ENCODE results near the gene ZNF723.
"Not testable (repeated sequence)": the region's sequence is repeated elsewhere in the genome, so short reads cannot be mapped to it uniquely, and the experiment has no call there.

Gene ZNF723

GRCh38 chr19:22832031-22832762, at the start of gene ZNF723:
Gene ZNF723, plus strand, starts transcription at chr19:22832291. Its CDS starts 89 bp downstream, at chr19:22832380.
- Mint-ChIP-seq H3K4me3 (no peak within 1 kb of the TSS), H3K9me3 (peaks cover 45% of the 10 kb centered on the region), H3K4me1 (ENCODE audit: low read depth) (no peaks in the 10 kb centered on the region), H3K27ac (no peak within 1 kb of the TSS), H3K36me3 (ENCODE audit: low read depth) (no peaks in the 10 kb centered on the region), H3K27me3 (ENCODE audit: low read depth) (no peaks in the 10 kb centered on the region)

- H3K9me3 Mint-ChIP-seq = peaks cover 37% of the 10 kb centered on the region
These were observed 48.3 kb upstream of the ZNF723 start, which contains the start of gene ZNF99 for GRCh38 chr19:22783651-22784410. Gene ZNF99, minus strand, starts transcription at chr19:22784151. Its CDS starts 135 bp downstream, at chr19:22784016.

GRCh38 chr19:22792863-22793262, 39.2 kb upstream of the ZNF723 start:
- H3K4me1 Mint-ChIP-seq (ENCODE audit: low read depth); H3K4me3 Mint-ChIP-seq; H3K36me3 Mint-ChIP-seq (ENCODE audit: low read depth); H3K27ac Mint-ChIP-seq; H3K27me3 Mint-ChIP-seq (ENCODE audit: low read depth): not testable (repeated sequence)
- H3K9me3 Mint-ChIP-seq = peaks cover 58% of the 10 kb centered on the region

More at GRCh38 chr19:22783651-22784410, 48.3 kb upstream of the ZNF723 start, which contains the start of gene ZNF99:
- no peaks in the 10 kb centered on the region for H3K4me1 Mint-ChIP-seq (ENCODE audit: low read depth)
- H3K36me3 Mint-ChIP-seq (ENCODE audit: low read depth) = no peaks in the 10 kb centered on the region
- no peak within 1 kb of the TSS for H3K4me3 Mint-ChIP-seq
- H3K27me3 Mint-ChIP-seq (ENCODE audit: low read depth) = no peaks in the 10 kb centered on the region
- H3K27ac Mint-ChIP-seq = no peak within 1 kb of the TSS

- Mint-ChIP-seq H3K4me1 (ENCODE audit: low read depth) (no peaks in the 10 kb centered on the region), H3K36me3 (ENCODE audit: low read depth) (no peaks in the 10 kb centered on the region), H3K9me3 (peaks cover 62% of the 10 kb centered on the region), H3K27ac (no peak overlapping the region), H3K27me3 (ENCODE audit: low read depth) (no peaks in the 10 kb centered on the region), H3K4me3 (no peak overlapping the region)
These were observed 35.1 kb upstream of the ZNF723 start for GRCh38 chr19:22797040-22797439.

GRCh38 chr19:22806418-22806817, 25.7 kb upstream of the ZNF723 start:
- H3K9me3 Mint-ChIP-seq = peaks cover 36% of the 10 kb centered on the region
- no peaks in the 10 kb centered on the region for H3K4me1 Mint-ChIP-seq (ENCODE audit: low read depth)
- no peak overlapping the region for H3K4me3 Mint-ChIP-seq
- H3K36me3 Mint-ChIP-seq (ENCODE audit: low read depth) = no peaks in the 10 kb centered on the region
- H3K27ac Mint-ChIP-seq = no peak overlapping the region
- H3K27me3 Mint-ChIP-seq (ENCODE audit: low read depth) = no peaks in the 10 kb centered on the region

GRCh38 chr19:22807061-22807835, 24.8 kb upstream of the ZNF723 start:
- no peaks in the 10 kb centered on the region for H3K4me1 Mint-ChIP-seq (ENCODE audit: low read depth)
- no peaks in the 10 kb centered on the region for H3K36me3 Mint-ChIP-seq (ENCODE audit: low read depth)
- H3K27me3 Mint-ChIP-seq (ENCODE audit: low read depth) = no peaks in the 10 kb centered on the region
- H3K9me3 Mint-ChIP-seq = peaks cover 34% of the 10 kb centered on the region
- H3K4me3 Mint-ChIP-seq = no peak overlapping the region
- no peak overlapping the region for H3K27ac Mint-ChIP-seq

- no peaks in the 10 kb centered on the region for H3K4me1 Mint-ChIP-seq (ENCODE audit: low read depth)
- H3K27me3 Mint-ChIP-seq (ENCODE audit: low read depth) = no peaks in the 10 kb centered on the region
- H3K27ac Mint-ChIP-seq = no peak overlapping the region
- no peaks in the 10 kb centered on the region for H3K36me3 Mint-ChIP-seq (ENCODE audit: low read depth)
- H3K4me3 Mint-ChIP-seq = no peak overlapping the region
- peaks cover 77% of the 10 kb centered on the region for H3K9me3 Mint-ChIP-seq
These were observed 18.0 kb upstream of the ZNF723 start for GRCh38 chr19:22814124-22814523.

- no peaks in the 10 kb centered on the region for H3K36me3 Mint-ChIP-seq (ENCODE audit: low read depth)
- H3K9me3 Mint-ChIP-seq = peaks cover 43% of the 10 kb centered on the region
These were observed 880 bp upstream of the ZNF723 start for GRCh38 chr19:22831211-22831610.

GRCh38 chr19:22857713-22858320, 25.7 kb downstream of the ZNF723 start:
- peaks cover 46% of the 10 kb centered on the region for H3K9me3 Mint-ChIP-seq
- H3K4me1 Mint-ChIP-seq (ENCODE audit: low read depth); H3K36me3 Mint-ChIP-seq (ENCODE audit: low read depth); H3K27ac Mint-ChIP-seq; H3K4me3 Mint-ChIP-seq; H3K27me3 Mint-ChIP-seq (ENCODE audit: low read depth): not testable (repeated sequence)

More at GRCh38 chr19:22831211-22831610, 880 bp upstream of the ZNF723 start:
- no peaks in the 10 kb centered on the region for H3K27me3 Mint-ChIP-seq (ENCODE audit: low read depth)
- no peaks in the 10 kb centered on the region for H3K4me1 Mint-ChIP-seq (ENCODE audit: low read depth)
- H3K27ac Mint-ChIP-seq = no peak overlapping the region
- H3K4me3 Mint-ChIP-seq = no peak overlapping the region

GRCh38 chr19:22882797-22883196, 50.7 kb downstream of the ZNF723 start:
- H3K4me1 Mint-ChIP-seq (ENCODE audit: low read depth) = no peaks in the 10 kb centered on the region
- H3K27me3 Mint-ChIP-seq (ENCODE audit: low read depth) = no peaks in the 10 kb centered on the region
- H3K9me3 Mint-ChIP-seq = peaks cover 67% of the 10 kb centered on the region
- no peak overlapping the region for H3K4me3 Mint-ChIP-seq
- no peaks in the 10 kb centered on the region for H3K36me3 Mint-ChIP-seq (ENCODE audit: low read depth)
- no peak overlapping the region for H3K27ac Mint-ChIP-seq

- H3K4me3 Mint-ChIP-seq = no peak overlapping the region
- peaks cover 4% of the 10 kb centered on the region for H3K36me3 Mint-ChIP-seq (ENCODE audit: low read depth)
- H3K27me3 Mint-ChIP-seq (ENCODE audit: low read depth) = no peaks in the 10 kb centered on the region
- H3K9me3 Mint-ChIP-seq = peaks cover 51% of the 10 kb centered on the region
- H3K27ac Mint-ChIP-seq = no peak overlapping the region
- H3K4me1 Mint-ChIP-seq (ENCODE audit: low read depth) = no peaks in the 10 kb centered on the region
These were observed 61.8 kb downstream of the ZNF723 start for GRCh38 chr19:22893855-22894270.

GRCh38 chr19:22901431-22902130, 69.5 kb downstream of the ZNF723 start:
- Mint-ChIP-seq H3K4me1 (ENCODE audit: low read depth) (no peaks in the 10 kb centered on the region), H3K9me3 (peaks cover 63% of the 10 kb centered on the region), H3K27ac (no peak overlapping the region), H3K27me3 (ENCODE audit: low read depth) (no peaks in the 10 kb centered on the region), H3K4me3 (no peak overlapping the region), H3K36me3 (ENCODE audit: low read depth) (no peaks in the 10 kb centered on the region)
